H1 (cell line): ENCODE data around the gene ACLY. TPM values are rescaled to one million over a fixed set of nuclear protein-coding genes. Genes with fewer than 3 reads are reported as not detected.
A peak's percentile ranks its signal among the peaks of the same experiment; 100 is the strongest.

Source experiments
- CHD2 ChIP-seq: IDR thresholded peaks from 2 replicates; pipeline ENCODE4 v1.6.1; 2012; ENCODE audit warnings: low read length, improper control_type of control experiment
- RAD21 ChIP-seq, 2 experiments: IDR thresholded peaks in 1 of 2; conservative IDR thresholded peaks in 1 of 2; 2 replicates each; pipeline ENCODE4 v1.6.1; 2011; ENCODE audit warnings: low read depth in 2 of 2, low read length in 2 of 2, improper control_type of control experiment in 1 of 2, inconsistent platforms in 1 of 2, mild to moderate bottlenecking in 1 of 2, moderate library complexity in 1 of 2
- polyA plus RNA-seq, 7 experiments: library from polyadenylated mRNA; depleted of rRNA in 3 of 7; stranded (reverse) in 5 of 7; unstranded in 2 of 7; fragments of >200 nt in 5 of 7; fragments of 200-250 nt in 2 of 7; gene quantifications; 1 replicate in 5 of 7; 2 replicates in 1 of 7; 4 replicates in 1 of 7; pipeline versions ENCODE4 v1.2.1 to v1.2.3, GENCODE V29; 2011 to 2013; ENCODE audit warnings: missing spikeins in 2 of 7, mixed read lengths in 2 of 7
- total RNA-seq: library from RNA; stranded (reverse); fragmentation: NEBNext Ultra II Directional; extraction: Animal tissue kit (Norgen Biotek cat#: 25700); gene quantifications from 2 replicates; pipeline ENCODE4 v1.2.1, GENCODE V29; 2021

The ACLY gene
- total and polyA plus RNA-seq, 2 of the 8 experiments (the other 6 are each of a cell fraction or from before 2014, with no cell fraction given), result 167 to 393 TPM

DNA sequence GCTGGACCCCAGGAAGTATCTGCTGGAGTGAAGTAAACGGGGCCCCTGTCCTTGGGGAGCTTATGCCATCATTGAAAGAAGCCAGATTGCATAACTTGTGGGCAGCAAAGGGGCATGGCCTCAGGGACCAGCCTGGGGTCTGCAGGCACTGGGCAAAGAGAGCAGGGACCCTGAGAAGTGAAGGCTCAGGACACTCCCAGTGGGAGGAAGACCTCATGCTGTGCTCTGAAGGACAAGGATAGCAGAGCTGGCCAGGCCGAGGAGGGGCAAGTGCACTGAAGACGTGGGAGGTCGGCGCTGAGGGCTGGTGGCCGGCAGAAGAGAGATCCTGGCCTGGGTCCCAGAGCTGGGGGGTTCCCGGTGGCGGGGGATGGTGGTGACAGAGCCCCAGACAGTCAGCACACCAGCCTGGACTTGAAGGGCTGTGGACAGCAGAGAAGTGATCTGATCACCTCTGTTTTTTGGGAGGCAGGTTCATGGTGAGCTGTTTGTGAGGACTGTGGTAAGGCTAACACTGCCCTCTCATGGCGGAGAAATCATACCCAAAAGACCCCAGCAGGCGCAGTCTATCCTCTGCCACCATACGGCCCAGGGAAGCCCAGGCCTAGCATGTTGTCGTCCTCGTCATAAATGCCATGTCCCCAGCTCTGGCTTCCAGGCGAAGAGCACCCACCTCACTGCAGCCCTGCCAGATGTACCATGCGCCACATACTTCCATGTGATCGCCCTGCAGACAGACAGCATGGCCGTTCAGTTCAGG lies 40.8 kb upstream of the ACLY start (continued):
- TF ChIP-seq CHD2, result no peak
- peak; percentile 78 to 85 for TF ChIP-seq RAD21 (IDR thresholded peaks at IDR 0.05 in 1 of 2, conservative IDR thresholded peaks at IDR 0.05 in 1 of 2; ENCODE audit: low read depth in 2 of 2, low read length in 2 of 2)
